K562 (cell line): ENCODE measurements around the gene DLST. TPM values are rescaled to one million over a fixed set of nuclear protein-coding genes. Genes with fewer than 3 reads are reported as not detected.
A peak's percentile ranks its signal among the peaks of the same experiment; 100 is the strongest.

Source experiments
- CREM ChIP-seq: IDR thresholded peaks from 2 replicates; pipeline ENCODE4 v1.6.1; 2014; ENCODE audit warnings: antibody characterized with exemption, low read depth
- CXXC5 ChIP-seq: fragments of 250-450 bp; sonication (Bioruptor Pico); IDR thresholded peaks from 2 replicates; pipeline ENCODE4 v1.8.0; 2022; ENCODE audit warnings: inconsistent platforms, mild to moderate bottlenecking, moderate library complexity
- HDAC1 ChIP-seq, 2 experiments: fragments of 450-650 bp; IDR thresholded peaks; 2 replicates each; pipeline ENCODE4 v1.6.1; 2016 to 2017; ENCODE audit warnings: inconsistent platforms in 1 of 2, mild to moderate bottlenecking in 1 of 2, moderate library complexity in 1 of 2
- KDM1A ChIP-seq, 2 experiments: fragments of 450-650 bp; IDR thresholded peaks; 2 replicates each; pipeline ENCODE4 v1.6.1; 2016; ENCODE audit warnings: mild to moderate bottlenecking in 2 of 2
- MTF1 ChIP-seq: fragments of 250-450 bp; sonication (Bioruptor Pico); IDR thresholded peaks from 2 replicates; pipeline ENCODE4 v1.9.0; 2021; ENCODE audit warnings: moderate library complexity, mild to moderate bottlenecking, inconsistent platforms, borderline replicate concordance
- NR2C1 ChIP-seq, 2 experiments: fragments of 450-650 bp; IDR thresholded peaks; 2 replicates each; pipeline ENCODE4 v1.6.1; 2017; ENCODE audit warnings: mild to moderate bottlenecking in 2 of 2, antibody characterized with exemption in 1 of 2, inconsistent platforms in 1 of 2, missing compliant biosample characterization in 1 of 2, missing genetic modification characterization in 1 of 2
- NR4A1 ChIP-seq, 2 experiments: fragments of 250-450 bp in 1 of 2; fragments of 450-650 bp in 1 of 2; sonication (Bioruptor Pico) in 1 of 2; IDR thresholded peaks; 2 replicates each; pipeline versions ENCODE4 v1.4.0 to v1.6.1; 2016 to 2020; ENCODE audit warnings: mild to moderate bottlenecking in 2 of 2, missing compliant biosample characterization in 1 of 2, missing genetic modification characterization in 1 of 2, moderate library complexity in 1 of 2
- PHF20 ChIP-seq: fragments of 450-650 bp; IDR thresholded peaks from 2 replicates; pipeline ENCODE4 v1.6.1; 2018; ENCODE audit not compliant: partially characterized antibody
- POLR2A ChIP-seq: fragments of 450-650 bp; conservative IDR thresholded peaks from 2 replicates; pipeline ENCODE4 v1.6.1; 2016
- POLR2G ChIP-seq: fragments of 200-400 bp; formaldehyde crosslinking; IDR thresholded peaks from 2 replicates; pipeline ENCODE4 v1.6.1; 2017; ENCODE audit warnings: low read depth, mild to moderate bottlenecking, antibody characterized with exemption, low read length, moderate library complexity
- PTBP1 ChIP-seq: fragments of 200-400 bp; formaldehyde crosslinking; IDR thresholded peaks from 2 replicates; pipeline ENCODE4 v1.6.1; 2017; ENCODE audit warnings: low read depth, low read length
- RBM25 ChIP-seq: fragments of 200-400 bp; formaldehyde crosslinking; IDR thresholded peaks from 2 replicates; pipeline ENCODE4 v1.6.1; 2018; ENCODE audit warnings: low read length, low read depth, moderate library complexity; ENCODE audit not compliant: severe bottlenecking
- SMAD1 ChIP-seq: fragments of 150-350 bp; IDR thresholded peaks from 2 replicates; pipeline ENCODE4 v1.6.1; 2014; ENCODE audit warnings: low read length, low read depth; ENCODE audit not compliant: partially characterized antibody
- STAT5B ChIP-seq: fragments of 250-450 bp; sonication (Bioruptor Pico); IDR thresholded peaks from 2 replicates; pipeline ENCODE4 v1.8.0; 2021; ENCODE audit warnings: mild to moderate bottlenecking, inconsistent platforms
- SUPT5H ChIP-seq: fragments of 450-650 bp; IDR thresholded peaks from 2 replicates; pipeline ENCODE4 v1.6.1; 2016
- TBP ChIP-seq: optimal IDR thresholded peaks from 2 replicates; pipeline ENCODE3; 2011; ENCODE audit warnings: low read depth, low read length, improper control_type of control experiment
- TFAM ChIP-seq: fragments of 250-450 bp; sonication (Bioruptor Pico); conservative IDR thresholded peaks from 2 replicates; pipeline ENCODE4 v1.5.0; 2021; ENCODE audit warnings: mild to moderate bottlenecking, moderate library complexity
- YY1 ChIP-seq, 3 experiments: IDR thresholded peaks; 2 replicates each; pipeline ENCODE4 v1.6.1; 2011; ENCODE audit warnings: low read length in 2 of 3, mild to moderate bottlenecking in 2 of 3, moderate library complexity in 2 of 3, borderline replicate concordance in 1 of 3, control low read depth in 1 of 3, low read depth in 1 of 3; ENCODE audit not compliant: insufficient read depth in 3 of 3, insufficient replicate concordance in 2 of 3, control insufficient read depth in 1 of 3, insufficient read length in 1 of 3; ENCODE audit errors: extremely low read depth in 1 of 3
- ZBTB17 ChIP-seq: fragments of 450-650 bp; formaldehyde crosslinking; IDR thresholded peaks from 2 replicates; pipeline ENCODE4 v1.4.0; 2020; ENCODE audit warnings: mild to moderate bottlenecking
- ZFX ChIP-seq: sonication (generic); formaldehyde crosslinking; IDR thresholded peaks from 2 replicates; pipeline ENCODE4 v1.8.0; 2022; ENCODE audit warnings: mild to moderate bottlenecking, missing genetic modification reagents, moderate library complexity
- ZNF347 ChIP-seq: fragments of 450-650 bp; formaldehyde crosslinking; IDR thresholded peaks from 2 replicates; pipeline ENCODE4 v1.4.0; 2020; ENCODE audit warnings: low read depth, mild to moderate bottlenecking, moderate library complexity
- ZNF695 ChIP-seq: fragments of 450-650 bp; formaldehyde crosslinking; IDR thresholded peaks from 2 replicates; pipeline ENCODE4 v1.4.0; 2020; ENCODE audit warnings: mild to moderate bottlenecking, moderate library complexity
- ZNF785 ChIP-seq: fragments of 250-450 bp; sonication (Bioruptor Pico); IDR thresholded peaks from 2 replicates; pipeline ENCODE4 v1.4.0; 2020; ENCODE audit warnings: mild to moderate bottlenecking
- polyA plus RNA-seq, 8 experiments: library from polyadenylated mRNA; depleted of rRNA in 4 of 8; stranded (reverse) in 5 of 8; unstranded in 3 of 8; fragments of >200 nt; fragmentation: Nextera tagmentation in 2 of 8; fragmentation: Illumina TruSeq in 1 of 8; extraction: Ambion mirVana in 2 of 8; extraction: Trizol in 1 of 8; gene quantifications; 2 replicates each; pipeline versions ENCODE4 v1.2.1 to v1.2.3, GENCODE V29; 2011 to 2014; ENCODE audit warnings: inconsistent platforms in 1 of 8, missing spikeins in 1 of 8
- total RNA-seq, 7 experiments: library from RNA; depleted of rRNA in 6 of 7; stranded (reverse); fragments of >200 nt in 6 of 7; fragmentation: Illumina TruSeq in 2 of 7; extraction: Trizol in 2 of 7; gene quantifications; 2 replicates each; pipeline versions ENCODE4 v1.2.1 to v1.2.3, GENCODE V29; 2011 to 2021; ENCODE audit warnings: low replicate concordance in 1 of 7
- TF ChIP-seq, protein P1 (sequence below), 2 experiments: fragments of 450-650 bp; conservative IDR thresholded peaks; 2 replicates each; pipeline ENCODE4 v1.6.1; 2017; ENCODE audit warnings: mild to moderate bottlenecking in 2 of 2, moderate library complexity in 2 of 2
- TF ChIP-seq, protein P2 (sequence below): sonication (generic); formaldehyde crosslinking; IDR thresholded peaks from 2 replicates; pipeline ENCODE4 v1.8.1; 2022; ENCODE audit warnings: missing genetic modification reagents

The DLST gene
- total and polyA plus RNA-seq, 9 of the 15 experiments (the other 6 are each of a cell fraction or from before 2014, with no cell fraction given), result 3.0 to 73.7 (median 45.4) TPM

DNA sequence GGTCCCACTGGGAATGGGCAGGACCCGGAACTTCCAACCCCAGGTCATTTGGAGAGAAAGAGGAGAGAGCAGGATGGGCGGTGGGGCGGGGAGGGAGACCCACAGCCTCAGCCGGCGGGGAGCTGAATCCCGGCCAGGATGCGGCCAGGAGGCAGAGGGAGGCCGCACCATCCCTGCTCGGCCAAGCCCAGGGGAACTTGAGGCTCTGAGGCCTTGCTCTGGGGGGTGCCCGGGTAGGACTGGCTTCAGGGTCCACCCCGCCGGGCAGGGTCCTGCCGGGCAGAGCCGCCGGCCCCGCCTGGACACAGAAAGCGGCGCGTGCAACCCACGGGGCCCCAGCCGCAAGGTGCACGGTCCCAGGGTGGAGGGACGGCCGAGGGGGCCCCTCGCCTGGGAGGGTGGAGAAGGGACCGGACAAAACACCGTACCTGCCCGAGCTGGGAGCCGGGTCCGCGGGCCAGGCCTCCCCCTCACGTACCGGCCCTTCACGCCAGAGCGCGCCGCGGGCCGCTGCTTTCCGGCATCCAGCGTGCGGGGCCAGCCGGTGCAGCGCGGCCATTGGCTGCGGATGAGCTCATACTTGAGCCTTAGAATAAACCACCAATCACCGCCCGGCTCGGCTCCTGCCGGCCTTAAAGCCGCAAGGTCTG lies 41.2 kb downstream of the DLST start, which contains the start of gene RPS6KL1 (continued):
- no peak for TF ChIP-seq ZNF347
- TF ChIP-seq HDAC1 (IDR thresholded peaks at IDR 0.05), result 0 out of 4 replicates have a peak, but pooled peaks of 1 of the 2 experiments have one; percentile 18
- TF ChIP-seq YY1 (IDR thresholded peaks at IDR 0.05; ENCODE audit: borderline replicate concordance in 1 of 3, control insufficient read depth in 1 of 3, extremely low read depth in 1 of 3, insufficient read depth in 3 of 3, insufficient read length in 1 of 3, insufficient replicate concordance in 2 of 3, low read depth in 1 of 3, low read length in 2 of 3), result peak in 1 of 3 experiments; percentile 45
- peak; percentile 32 for TF ChIP-seq CXXC5
- peak; percentile 52; the same call in 1 of the 2 replicates for TF ChIP-seq SUPT5H
- TF ChIP-seq PTBP1, result no peak
- TF ChIP-seq NR2C1 (IDR thresholded peaks at IDR 0.05), result no peak
- TF ChIP-seq NR2C1 (tag; IDR thresholded peaks at IDR 0.05), result no peak
- peak; percentile 30 to 56; a peak in 2 of 4 replicates for TF ChIP-seq KDM1A (IDR thresholded peaks at IDR 0.05)
- TF ChIP-seq, protein P1, sequence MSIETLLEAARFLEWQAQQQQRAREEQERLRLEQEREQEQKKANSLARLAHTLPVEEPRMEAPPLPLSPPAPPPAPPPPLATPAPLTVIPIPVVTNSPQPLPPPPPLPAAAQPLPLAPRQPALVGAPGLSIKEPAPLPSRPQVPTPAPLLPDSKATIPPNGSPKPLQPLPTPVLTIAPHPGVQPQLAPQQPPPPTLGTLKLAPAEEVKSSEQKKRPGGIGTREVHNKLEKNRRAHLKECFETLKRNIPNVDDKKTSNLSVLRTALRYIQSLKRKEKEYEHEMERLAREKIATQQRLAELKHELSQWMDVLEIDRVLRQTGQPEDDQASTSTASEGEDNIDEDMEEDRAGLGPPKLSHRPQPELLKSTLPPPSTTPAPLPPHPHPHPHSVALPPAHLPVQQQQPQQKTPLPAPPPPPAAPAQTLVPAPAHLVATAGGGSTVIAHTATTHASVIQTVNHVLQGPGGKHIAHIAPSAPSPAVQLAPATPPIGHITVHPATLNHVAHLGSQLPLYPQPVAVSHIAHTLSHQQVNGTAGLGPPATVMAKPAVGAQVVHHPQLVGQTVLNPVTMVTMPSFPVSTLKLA (conservative IDR thresholded peaks at IDR 0.05), result peak in 1 of 2 experiments; percentile 64; a peak in 3 of 4 replicates
- TF ChIP-seq ZNF785, result no peak
- peak; percentile 45 for TF ChIP-seq RBM25
- TF ChIP-seq NR4A1 (CRISPR knock-in tag; IDR thresholded peaks at IDR 0.05), result no peak
- no peak for TF ChIP-seq NR4A1 (tag; IDR thresholded peaks at IDR 0.05)
- peak; percentile 69 for TF ChIP-seq POLR2A
- TF ChIP-seq PHF20, result peak; percentile 79
- no peak for TF ChIP-seq STAT5B
- no peak for TF ChIP-seq TFAM
- TF ChIP-seq SMAD1, result peak; percentile 79
- peak; percentile 96 for TF ChIP-seq ZFX
- TF ChIP-seq MTF1, result no peak
- 0 out of 2 replicates have a peak, but pooled peaks have one; percentile 13 for TF ChIP-seq CREM
- TF ChIP-seq, protein P2, sequence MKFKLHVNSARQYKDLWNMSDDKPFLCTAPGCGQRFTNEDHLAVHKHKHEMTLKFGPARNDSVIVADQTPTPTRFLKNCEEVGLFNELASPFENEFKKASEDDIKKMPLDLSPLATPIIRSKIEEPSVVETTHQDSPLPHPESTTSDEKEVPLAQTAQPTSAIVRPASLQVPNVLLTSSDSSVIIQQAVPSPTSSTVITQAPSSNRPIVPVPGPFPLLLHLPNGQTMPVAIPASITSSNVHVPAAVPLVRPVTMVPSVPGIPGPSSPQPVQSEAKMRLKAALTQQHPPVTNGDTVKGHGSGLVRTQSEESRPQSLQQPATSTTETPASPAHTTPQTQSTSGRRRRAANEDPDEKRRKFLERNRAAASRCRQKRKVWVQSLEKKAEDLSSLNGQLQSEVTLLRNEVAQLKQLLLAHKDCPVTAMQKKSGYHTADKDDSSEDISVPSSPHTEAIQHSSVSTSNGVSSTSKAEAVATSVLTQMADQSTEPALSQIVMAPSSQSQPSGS (CRISPR knock-in tag), result peak; percentile 33; the same call in 1 of the 2 replicates
- peak; percentile 43 for TF ChIP-seq TBP
- TF ChIP-seq ZNF695 (CRISPR knock-in tag), result no peak
- TF ChIP-seq ZBTB17 (CRISPR knock-in tag), result no peak; the same call in 1 of the 2 replicates
- TF ChIP-seq POLR2G, result peak; percentile 83
